ENCODE data around the gene PBX3.

PBX3 gene

GRCh38 chr9:125972012-125972729 lies 225.0 kb downstream of the PBX3 start:
- TF ChIP-seq CTCF (IDR thresholded peaks at IDR 0.05; ENCODE audit: extremely low read depth, missing control alignments), result no peak
- no peak for DNase-seq (ENCODE audit: low spot score)

- no peak for TF ChIP-seq CTCF (IDR thresholded peaks at IDR 0.05; ENCODE audit: extremely low read depth, missing control alignments)
- DNase-seq (ENCODE audit: low spot score), result no peak
Measured at GRCh38 chr9:125973547-125973946, 226.4 kb downstream of the PBX3 start.

GRCh38 chr9:125974705-125975104 lies 227.5 kb downstream of the PBX3 start:
- DNase-seq (ENCODE audit: low spot score), result no peak
- TF ChIP-seq CTCF (IDR thresholded peaks at IDR 0.05; ENCODE audit: extremely low read depth, missing control alignments), result no peak

- TF ChIP-seq CTCF (IDR thresholded peaks at IDR 0.05; ENCODE audit: extremely low read depth, missing control alignments), result no peak
- DNase-seq (ENCODE audit: low spot score), result no peak
Measured at GRCh38 chr9:125977223-125977622, 230.1 kb downstream of the PBX3 start.

GRCh38 chr9:125979383-125979782 lies 232.2 kb downstream of the PBX3 start:
- DNase-seq (ENCODE audit: low spot score), result no peak
- TF ChIP-seq CTCF (IDR thresholded peaks at IDR 0.05; ENCODE audit: extremely low read depth, missing control alignments), result no peak

GRCh38 chr9:125982798-125983406 lies 235.7 kb downstream of the PBX3 start:
- no peak for DNase-seq (ENCODE audit: low spot score)
- TF ChIP-seq CTCF (IDR thresholded peaks at IDR 0.05; ENCODE audit: extremely low read depth, missing control alignments), result no peak

GRCh38 chr9:125983681-125984080 lies 236.5 kb downstream of the PBX3 start:
- no peak for TF ChIP-seq CTCF (IDR thresholded peaks at IDR 0.05; ENCODE audit: extremely low read depth, missing control alignments)
- DNase-seq (ENCODE audit: low spot score), result no peak

All from GM20000 (cell line).